HG02981 (cell line): ENCODE data around the gene PRKG1.

Experiments used
- ATAC-seq: cut with Tn5 transposase; IDR thresholded peaks from one replicate; pipeline ENCODE4 v1.9.1; 2021; ENCODE audit warnings: mild to moderate bottlenecking, moderate library complexity; ENCODE audit not compliant: unreplicated experiment

Gene PRKG1

DNA sequence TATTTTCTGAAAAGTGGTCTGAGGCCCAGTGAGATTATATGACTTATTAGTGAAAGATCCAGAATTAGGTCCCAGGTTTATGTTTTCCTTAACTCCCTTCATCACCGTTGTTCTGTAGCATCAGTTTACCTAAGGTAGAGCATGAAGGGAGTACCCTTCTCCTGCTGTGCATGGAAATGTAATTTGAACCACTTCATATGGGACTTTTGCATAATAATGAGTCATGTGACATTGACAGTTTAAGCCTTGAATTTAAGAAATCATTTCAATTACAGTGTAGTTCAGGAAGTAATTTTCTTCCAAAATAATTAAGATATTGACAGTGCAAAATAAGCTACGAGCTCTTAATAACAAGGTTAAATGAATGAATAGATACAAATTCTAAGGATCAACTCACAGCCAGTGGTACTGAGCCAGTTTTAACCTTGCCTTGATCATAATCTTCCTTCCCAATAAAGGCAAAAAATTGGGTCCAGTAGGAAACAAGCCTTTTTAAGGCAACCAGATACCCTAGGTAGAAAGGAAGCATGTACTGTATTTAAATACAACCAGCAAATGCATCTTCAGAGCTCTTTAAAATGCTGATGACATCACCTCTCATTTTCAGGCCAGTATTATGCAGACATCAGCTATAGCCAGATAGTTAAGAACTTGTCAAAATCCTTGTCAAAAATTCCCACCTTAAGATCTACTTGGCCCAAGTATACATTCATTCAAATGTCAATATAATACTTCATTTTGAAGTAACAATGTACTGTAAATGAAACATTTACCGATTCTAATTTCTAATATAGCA is 1191.0 kb downstream of the PRKG1 start:
- ATAC-seq: no peak

GRCh38 chr10:52266858-52267257 is 1192.6 kb downstream of the PRKG1 start:
- no peak for ATAC-seq

DNA sequence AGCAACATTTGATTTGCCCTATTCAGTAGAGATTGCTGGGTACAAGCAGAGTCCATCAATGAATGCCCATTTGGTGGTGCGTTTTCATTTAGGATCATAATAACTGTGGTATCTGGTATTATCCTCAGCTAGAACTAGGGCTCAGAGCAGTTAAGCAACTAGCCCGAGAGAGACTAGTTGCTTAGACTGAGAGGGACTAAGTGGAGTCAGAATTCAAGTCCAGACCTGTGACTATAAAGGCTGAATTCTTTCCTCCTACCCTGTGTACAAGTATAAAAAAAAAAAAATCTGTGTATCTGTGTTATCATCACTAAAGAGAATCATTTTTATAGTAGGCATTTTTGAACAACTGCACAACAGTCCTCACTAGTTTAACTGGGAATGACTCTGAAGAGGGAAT is 1194.5 kb downstream of the PRKG1 start:
- ATAC-seq: no peak

- ATAC-seq: no peak
Observed at GRCh38 chr10:52269233-52269632, 1194.9 kb downstream of the PRKG1 start.

DNA sequence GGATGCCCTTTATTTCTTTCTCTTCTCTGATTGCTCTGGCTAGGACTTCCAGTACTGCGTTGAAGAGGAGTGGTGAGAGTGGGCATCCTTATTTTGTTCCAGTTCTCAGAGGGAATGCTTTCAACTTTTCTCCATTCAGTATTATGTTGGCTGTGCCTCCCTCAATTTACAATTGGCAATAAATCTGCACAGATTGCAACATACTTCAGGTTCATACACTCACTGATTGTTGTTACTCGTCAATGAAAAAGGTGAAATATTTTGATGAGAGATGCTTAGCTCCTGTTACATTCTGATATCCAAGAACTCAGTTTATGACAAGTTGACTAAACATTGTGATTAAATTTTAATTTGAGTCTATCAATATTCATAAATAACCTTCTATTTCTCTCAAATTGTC is 1201.9 kb downstream of the PRKG1 start:
- ATAC-seq: no peak

DNA sequence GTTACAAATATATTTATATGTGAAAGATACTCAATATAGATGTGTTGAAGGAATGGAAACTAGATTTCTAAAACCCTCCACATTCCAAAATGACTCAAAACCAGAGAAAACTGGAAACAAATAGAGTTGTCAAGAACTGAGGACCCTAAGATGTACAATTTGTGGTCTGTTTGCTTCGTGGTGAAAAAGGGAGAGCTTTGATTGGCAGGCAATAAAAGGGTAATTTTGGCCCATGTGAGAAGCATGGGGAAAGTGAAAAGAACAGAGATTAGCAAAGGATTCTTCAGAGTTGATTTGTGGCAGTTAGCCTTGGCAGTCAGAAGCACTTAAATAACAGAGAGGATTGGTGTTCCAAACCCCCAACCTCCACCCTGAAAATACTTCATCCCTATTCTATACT is 1202.7 kb downstream of the PRKG1 start:
- no peak for ATAC-seq

DNA sequence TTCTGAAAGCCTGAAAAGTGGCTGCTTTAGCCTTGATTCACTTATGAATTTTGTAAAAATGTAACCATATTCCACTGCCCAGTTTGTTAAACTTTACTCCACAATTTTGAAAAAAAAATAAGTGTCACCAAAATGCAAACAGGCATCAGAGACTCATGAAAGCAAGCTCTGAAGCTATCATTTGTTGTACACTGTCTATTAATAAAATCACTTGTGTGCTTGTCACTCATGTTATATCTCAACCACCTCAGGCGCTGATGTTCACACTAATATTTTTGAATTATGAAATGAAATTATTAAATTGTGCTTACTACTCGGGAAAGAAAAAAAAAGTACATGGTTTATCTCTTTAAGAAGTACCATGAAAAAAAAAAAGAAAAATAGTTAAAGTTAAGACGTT is 1205.3 kb downstream of the PRKG1 start:
- no peak for ATAC-seq

DNA sequence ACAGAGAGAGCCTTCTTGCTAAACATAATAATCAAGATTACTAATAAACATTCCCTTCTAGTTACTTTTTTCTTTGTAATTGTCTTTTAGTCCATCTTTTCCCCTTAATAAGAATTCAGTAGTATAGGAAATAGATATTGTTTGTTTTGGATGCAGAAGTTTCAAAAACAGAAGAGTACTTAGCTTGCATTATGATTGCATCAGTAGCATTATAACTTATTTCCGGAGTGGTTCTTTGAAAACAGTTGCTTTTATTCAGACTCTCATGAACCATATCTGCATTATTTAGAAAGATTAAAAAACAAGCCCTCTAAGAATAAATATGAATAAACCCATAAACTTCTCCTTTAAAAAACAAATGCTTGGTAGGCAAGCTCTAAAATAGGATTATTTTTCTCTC is 1205.8 kb downstream of the PRKG1 start:
- no peak for ATAC-seq

DNA sequence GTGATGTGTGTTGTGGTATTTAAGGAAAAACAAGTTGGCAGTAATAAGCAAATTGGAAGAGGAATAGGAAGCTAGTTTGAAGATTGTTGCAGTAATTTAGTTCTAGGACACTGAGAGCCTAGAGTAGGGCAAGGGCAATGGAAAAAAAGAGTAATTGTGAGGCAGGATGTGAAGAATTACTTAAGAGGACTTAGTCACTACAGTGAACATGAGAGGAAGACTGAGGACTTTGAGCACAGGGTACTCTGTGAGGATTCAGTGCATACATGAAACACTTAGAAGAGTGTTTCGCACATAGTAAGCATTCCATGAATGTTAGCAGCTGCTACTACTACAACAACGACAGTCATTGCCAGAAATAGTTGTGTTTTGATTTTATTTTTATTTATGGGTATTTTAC is 1208.9 kb downstream of the PRKG1 start:
- no peak for ATAC-seq

- ATAC-seq: peak; percentile 76
Observed at GRCh38 chr10:52284416-52285013, 1210.2 kb downstream of the PRKG1 start.

GRCh38 chr10:52287866-52288265 is 1213.6 kb downstream of the PRKG1 start:
- ATAC-seq: no peak

DNA sequence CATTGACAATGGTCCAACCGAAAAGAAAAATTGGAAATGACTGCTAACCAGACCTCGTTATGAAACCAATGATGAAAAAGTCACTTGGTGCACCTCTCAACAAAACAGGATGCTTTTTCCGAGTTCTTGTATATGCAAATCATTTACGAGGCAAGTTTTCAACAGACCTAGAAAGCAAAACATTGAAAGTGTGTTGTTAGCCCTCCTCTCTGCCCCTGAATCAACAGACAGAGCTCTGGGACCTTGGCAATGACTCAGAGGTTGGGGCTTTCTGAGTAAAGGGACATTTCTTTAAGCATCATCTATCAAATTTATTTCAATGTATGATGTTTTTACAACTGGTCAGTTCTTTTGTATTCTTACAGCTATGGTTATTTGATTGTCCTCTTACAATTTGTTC is 1223.5 kb downstream of the PRKG1 start:
- ATAC-seq: no peak

- no peak for ATAC-seq
Observed at GRCh38 chr10:52300599-52301277, 1226.5 kb downstream of the PRKG1 start.

DNA sequence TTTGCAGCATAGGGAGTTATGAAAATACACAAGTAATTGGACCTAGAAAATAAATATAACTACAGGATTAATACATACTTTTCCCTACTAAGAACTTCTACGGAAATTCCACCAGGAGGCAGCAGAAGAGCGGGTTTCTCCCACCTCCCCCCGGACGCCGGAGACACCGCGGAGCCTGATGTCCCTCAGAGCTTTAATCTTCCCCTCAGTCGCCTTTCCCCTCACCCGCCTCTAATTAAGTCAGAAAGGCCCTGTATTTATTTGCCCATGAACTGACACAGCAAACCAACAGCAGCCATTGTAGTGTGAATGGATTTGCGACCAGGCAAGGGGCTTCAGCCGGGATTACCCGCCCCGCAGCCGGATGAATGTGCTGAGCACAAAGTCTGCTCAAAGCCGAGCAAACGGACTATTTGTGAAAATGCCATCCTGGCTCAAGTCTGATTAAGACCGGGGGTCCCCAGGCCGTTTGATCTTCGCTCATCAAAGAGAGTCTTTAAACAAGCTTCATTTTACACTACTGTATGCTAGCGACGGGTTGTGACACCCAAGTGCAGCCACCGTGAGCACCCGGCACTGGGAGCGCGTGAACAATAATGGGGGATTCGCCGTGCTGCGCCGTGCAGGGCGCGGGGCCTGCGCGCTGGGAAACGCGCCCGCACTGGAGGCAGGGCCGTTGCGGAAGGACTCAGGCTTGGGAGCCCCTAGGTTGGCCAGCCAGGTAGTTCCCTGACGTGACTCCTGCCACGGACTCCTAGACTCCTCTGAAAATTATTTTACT is 1234.2 kb downstream of the PRKG1 start:
- ATAC-seq: peak; percentile 78

- no peak for ATAC-seq
Observed at GRCh38 chr10:52312942-52313255, 1238.6 kb downstream of the PRKG1 start.

DNA sequence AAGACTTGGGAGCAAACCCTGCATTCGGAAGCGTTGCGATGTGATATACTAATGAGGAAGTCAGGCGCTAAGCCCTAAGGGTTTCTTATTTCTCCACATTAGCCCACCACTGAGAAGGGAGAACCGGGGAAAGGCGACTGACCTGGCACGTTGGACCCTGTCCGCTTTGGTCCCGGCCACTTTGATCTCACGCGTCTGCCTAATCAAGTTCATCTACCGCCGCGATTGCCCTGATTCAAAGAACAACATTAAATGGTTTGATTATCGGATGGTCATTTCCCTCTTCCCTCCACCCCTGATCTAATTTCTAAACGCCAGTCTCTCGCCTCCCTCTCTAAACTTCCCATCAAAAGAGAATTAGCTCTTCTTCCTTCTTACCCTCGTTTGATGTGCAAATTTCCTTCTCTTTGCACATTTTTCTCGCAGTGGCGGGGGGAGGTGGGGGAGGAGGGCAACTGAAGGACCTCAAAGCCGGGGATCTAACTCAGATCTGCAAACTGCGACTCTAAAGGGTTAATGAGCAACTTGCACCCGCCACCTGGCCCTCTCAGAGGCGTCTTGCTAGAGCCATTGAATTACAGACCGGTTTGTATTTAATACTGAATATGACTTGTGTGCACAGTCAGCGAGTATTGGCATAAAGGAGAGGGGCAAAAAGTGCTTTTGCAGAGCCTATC is 1239.1 kb downstream of the PRKG1 start:
- ATAC-seq: no peak

- ATAC-seq: peak; percentile 44
Observed at GRCh38 chr10:52313933-52314821, 1239.9 kb downstream of the PRKG1 start, which contains the start of gene DKK1. Gene DKK1, plus strand, starts transcription at chr10:52314281. Its CDS starts 154 bp downstream, at chr10:52314435.

DNA sequence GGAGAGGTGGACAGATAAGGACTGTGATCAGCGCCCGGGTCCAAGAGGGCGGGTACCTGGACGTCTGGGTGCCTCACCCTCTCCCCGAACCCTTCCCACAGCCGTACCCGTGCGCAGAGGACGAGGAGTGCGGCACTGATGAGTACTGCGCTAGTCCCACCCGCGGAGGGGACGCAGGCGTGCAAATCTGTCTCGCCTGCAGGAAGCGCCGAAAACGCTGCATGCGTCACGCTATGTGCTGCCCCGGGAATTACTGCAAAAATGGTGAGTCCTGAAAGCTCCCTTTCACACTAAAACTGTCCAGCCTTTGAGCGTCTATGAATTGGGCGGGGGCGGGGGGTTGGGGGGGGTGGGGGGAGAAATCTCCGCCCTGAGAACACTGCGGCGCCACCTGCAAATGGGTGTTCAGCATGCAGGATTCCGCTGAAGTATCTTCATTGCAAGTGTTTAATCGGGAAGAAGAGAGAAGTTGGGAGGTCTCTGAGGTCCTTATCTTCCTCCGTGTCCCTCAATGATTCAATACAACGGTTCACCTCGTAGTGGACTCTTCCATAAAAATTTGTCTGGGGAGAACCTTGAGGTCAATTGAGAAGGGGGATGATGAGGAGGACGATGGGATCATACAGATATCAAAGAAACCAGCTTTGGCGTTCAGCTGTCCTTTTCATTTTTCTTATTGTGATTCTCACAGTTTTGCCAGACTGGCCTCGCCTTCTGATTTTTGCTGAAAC is 1240.7 kb downstream of the PRKG1 start:
- ATAC-seq: no peak

DNA sequence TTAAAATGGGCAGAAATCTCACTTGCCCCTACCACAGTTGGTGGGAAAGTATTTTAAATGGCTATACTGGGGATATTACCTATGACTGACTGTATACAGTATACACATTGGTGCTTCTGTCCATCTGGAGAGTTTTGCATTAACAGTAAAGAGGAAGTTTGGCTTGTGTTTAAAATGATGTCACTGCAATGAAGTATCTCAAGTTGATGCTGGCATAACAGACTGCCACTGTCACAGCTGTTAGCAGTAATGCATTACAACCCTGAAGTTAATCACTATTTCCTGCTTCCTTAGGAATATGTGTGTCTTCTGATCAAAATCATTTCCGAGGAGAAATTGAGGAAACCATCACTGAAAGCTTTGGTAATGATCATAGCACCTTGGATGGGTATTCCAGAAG is 1241.7 kb downstream of the PRKG1 start:
- no peak for ATAC-seq
